ENCODE data around the gene NOL4L.

GRCh38 chr20:32580970-32581838, 3.9 kb downstream of the NOL4L start:
- TF ChIP-seq POLR2A (IDR thresholded peaks at IDR 0.05) (no peak), CTCF (IDR thresholded peaks at IDR 0.05) (no peak), POLR2AphosphoS5 (IDR thresholded peaks at IDR 0.05) (no peak)
